ENCODE results near the gene SLC47A2.

- TF ChIP-seq CTCF (IDR thresholded peaks at IDR 0.05; ENCODE audit: low read depth, low read length) (no peak), EZH2phosphoT487 (IDR thresholded peaks at IDR 0.05; ENCODE audit: low read depth) (no peak)
These were observed 8.6 kb downstream of the SLC47A2 start for GRCh38 chr17:19707728-19708221.
